Measurements from ENCODE around the gene ROPN1L.

Gene ROPN1L

DNA sequence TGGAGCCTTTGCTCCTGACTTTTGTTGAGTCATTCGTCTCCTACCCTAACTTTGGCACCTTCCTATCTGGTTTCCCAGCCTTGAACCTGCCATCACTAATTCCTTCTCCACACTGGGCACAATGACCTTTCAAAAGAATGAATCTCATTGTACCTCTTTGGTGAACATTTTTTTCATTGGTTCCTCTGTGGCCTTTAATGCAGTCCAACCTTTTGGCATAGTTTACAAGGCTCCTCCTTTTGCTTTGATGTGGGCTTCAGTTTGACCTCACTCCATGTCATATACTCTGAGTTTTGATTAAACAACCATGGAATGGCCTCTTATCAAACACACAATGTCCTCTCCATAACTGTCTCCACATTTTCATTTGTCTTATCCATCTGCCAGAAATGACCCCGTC is 14.5 kb upstream of the ROPN1L start:
- H3K4me1 ChIP-seq (ENCODE audit: control insufficient read depth, insufficient read depth, low read length, poor library complexity, severe bottlenecking) = no peaks in the 10 kb centered on the region
- no peaks in the 10 kb centered on the region for H3K9me3 ChIP-seq (ENCODE audit: control insufficient read depth, low read length)
- H3K27ac ChIP-seq (ENCODE audit: insufficient read depth, low read length, poor library complexity, severe bottlenecking) = no peak overlapping the region
- no peak overlapping the region for H3K4me3 ChIP-seq (ENCODE audit: insufficient read depth, low read depth, low read length, poor library complexity, severe bottlenecking)
- H3K36me3 ChIP-seq (ENCODE audit: control insufficient read depth, insufficient read depth, low read length) = peaks cover 42% of the 10 kb centered on the region
- no peaks in the 10 kb centered on the region for H3K27me3 ChIP-seq (replicated peaks; ENCODE audit: control insufficient read depth, insufficient read depth, low read length, poor library complexity, severe bottlenecking)
- no peak for DNase-seq

DNA sequence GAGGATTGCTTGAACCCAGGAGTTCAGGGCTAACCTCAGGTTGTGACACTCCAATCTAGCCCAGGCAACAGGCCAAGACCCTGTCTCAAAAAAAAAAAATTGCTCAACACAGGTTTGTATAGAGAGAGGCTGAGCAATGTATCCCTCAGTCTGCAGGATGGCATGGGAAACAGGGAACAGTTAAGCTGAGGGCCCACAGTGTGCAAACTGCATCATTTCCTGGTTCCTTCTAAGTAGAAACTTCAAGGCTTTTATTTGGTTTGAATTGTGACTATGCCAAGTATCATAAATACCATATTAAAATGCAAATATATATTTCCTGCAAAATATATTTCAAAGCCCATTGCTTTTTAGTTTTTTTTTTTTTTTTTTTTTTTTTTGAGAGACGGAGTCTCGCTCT is 13.7 kb upstream of the ROPN1L start:
- Histone ChIP-seq H3K4me1 (ENCODE audit: control insufficient read depth, insufficient read depth, low read length, poor library complexity, severe bottlenecking) (no peaks in the 10 kb centered on the region), H3K27ac (ENCODE audit: insufficient read depth, low read length, poor library complexity, severe bottlenecking) (no peak overlapping the region), H3K9me3 (ENCODE audit: control insufficient read depth, low read length) (no peaks in the 10 kb centered on the region), H3K27me3 (replicated peaks; ENCODE audit: control insufficient read depth, insufficient read depth, low read length, poor library complexity, severe bottlenecking) (no peaks in the 10 kb centered on the region), H3K36me3 (ENCODE audit: control insufficient read depth, insufficient read depth, low read length) (peaks cover 42% of the 10 kb centered on the region), H3K4me3 (ENCODE audit: insufficient read depth, low read depth, low read length, poor library complexity, severe bottlenecking) (no peak overlapping the region)
- DNase-seq = no peak

DNA sequence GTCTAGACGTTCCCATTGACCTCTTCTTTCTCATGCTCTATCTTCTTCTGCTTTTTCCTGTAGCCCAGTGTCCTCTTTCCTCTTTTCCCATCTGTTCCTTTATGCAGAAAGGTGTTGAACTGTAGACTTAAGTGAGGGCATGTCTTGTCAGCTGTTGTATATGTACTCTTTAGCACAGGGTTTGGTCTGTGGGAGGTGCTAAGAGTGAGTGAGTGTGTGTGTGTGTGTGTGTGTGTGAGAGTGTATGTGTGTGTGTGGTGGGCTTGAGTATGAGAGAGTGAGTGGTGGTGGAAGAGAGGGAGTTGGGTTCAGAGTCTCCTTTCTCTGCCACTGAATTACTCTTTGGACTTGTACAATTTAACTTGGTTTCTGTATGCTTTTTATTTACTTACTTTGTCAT is 10.3 kb upstream of the ROPN1L start:
- Histone ChIP-seq H3K4me1 (ENCODE audit: control insufficient read depth, insufficient read depth, low read length, poor library complexity, severe bottlenecking) (no peaks in the 10 kb centered on the region), H3K27me3 (replicated peaks; ENCODE audit: control insufficient read depth, insufficient read depth, low read length, poor library complexity, severe bottlenecking) (no peaks in the 10 kb centered on the region), H3K27ac (ENCODE audit: insufficient read depth, low read length, poor library complexity, severe bottlenecking) (no peak overlapping the region), H3K9me3 (ENCODE audit: control insufficient read depth, low read length) (no peaks in the 10 kb centered on the region), H3K36me3 (ENCODE audit: control insufficient read depth, insufficient read depth, low read length) (peaks cover 41% of the 10 kb centered on the region), H3K4me3 (ENCODE audit: insufficient read depth, low read depth, low read length, poor library complexity, severe bottlenecking) (no peak overlapping the region)
- DNase-seq = no peak

DNA sequence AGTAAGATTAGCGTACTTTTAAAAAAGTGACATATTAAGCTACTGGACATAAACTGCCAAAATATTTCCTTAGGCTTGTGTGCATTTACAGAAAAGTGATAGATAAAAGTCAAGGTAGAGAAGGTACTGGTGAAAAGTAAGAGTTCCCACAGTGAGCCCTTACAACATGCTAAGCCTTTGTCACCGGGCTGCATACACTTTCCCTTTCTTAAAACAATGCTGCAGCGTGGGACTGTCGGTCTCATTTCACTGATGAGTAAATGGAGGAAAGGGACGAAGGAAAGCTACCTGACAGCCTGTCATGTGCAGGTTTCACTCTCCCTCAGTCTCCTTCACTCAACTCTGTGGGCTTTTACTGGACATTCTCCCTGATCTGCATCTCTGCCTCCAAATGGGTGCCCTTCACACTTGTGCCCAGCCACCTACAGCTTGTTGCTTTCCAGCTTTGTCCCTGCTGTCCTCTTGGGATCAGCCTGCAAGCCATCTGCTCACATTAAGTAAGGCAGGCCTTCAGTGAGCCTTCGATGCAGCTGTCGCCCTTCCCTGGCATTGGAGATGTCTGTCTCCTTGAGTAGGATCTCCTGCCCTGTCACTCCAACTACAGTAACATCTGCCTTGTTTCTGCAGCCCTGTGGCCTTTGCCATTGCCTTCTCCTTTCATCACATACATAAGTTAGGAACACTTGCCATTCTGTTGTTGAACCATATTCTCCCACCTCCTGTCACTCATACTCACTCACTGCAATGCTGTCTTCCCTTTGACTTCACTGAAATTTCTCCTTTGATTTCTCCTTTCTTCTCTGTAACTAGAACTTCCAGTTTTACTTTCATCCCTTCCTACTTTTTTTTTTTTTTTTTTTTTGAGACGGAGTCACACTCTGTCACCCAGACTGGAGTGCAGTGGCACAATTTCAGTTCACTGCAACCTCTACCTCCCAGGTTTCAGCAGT is 9.3 kb upstream of the ROPN1L start:
- no peaks in the 10 kb centered on the region for H3K4me1 ChIP-seq (ENCODE audit: control insufficient read depth, insufficient read depth, low read length, poor library complexity, severe bottlenecking)
- peaks cover 32% of the 10 kb centered on the region for H3K36me3 ChIP-seq (ENCODE audit: control insufficient read depth, insufficient read depth, low read length)

DNA sequence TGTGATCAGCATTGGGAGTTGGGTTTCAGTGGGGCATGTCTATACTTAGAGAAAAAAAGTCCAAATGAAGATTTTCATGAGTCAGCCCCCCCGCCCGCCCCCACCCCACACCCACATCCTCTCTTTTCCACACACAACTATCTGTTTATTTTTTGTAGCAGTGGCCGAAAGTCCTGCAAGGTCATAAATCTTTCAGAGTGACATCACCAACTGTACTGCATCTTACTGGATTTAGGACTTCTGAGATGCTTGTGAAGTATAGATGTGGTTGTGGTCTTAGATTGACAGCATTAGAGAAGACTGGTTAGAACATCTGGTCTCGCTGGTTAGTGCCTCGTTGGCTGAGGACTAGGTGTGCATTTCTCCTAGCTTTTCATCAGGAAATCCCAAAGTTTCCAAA is 7.3 kb upstream of the ROPN1L start:
- H3K4me1 ChIP-seq (ENCODE audit: control insufficient read depth, insufficient read depth, low read length, poor library complexity, severe bottlenecking) = no peaks in the 10 kb centered on the region
- no peak for DNase-seq
- H3K9me3 ChIP-seq (ENCODE audit: control insufficient read depth, low read length) = no peaks in the 10 kb centered on the region
- H3K27me3 ChIP-seq (replicated peaks; ENCODE audit: control insufficient read depth, insufficient read depth, low read length, poor library complexity, severe bottlenecking) = no peaks in the 10 kb centered on the region
- H3K4me3 ChIP-seq (ENCODE audit: insufficient read depth, low read depth, low read length, poor library complexity, severe bottlenecking) = no peak overlapping the region
- H3K27ac ChIP-seq (ENCODE audit: insufficient read depth, low read length, poor library complexity, severe bottlenecking) = no peak overlapping the region
- peaks cover 25% of the 10 kb centered on the region for H3K36me3 ChIP-seq (ENCODE audit: control insufficient read depth, insufficient read depth, low read length)

More for the DNA sequence above, 9.3 kb upstream of the ROPN1L start:
- Histone ChIP-seq H3K4me3 (ENCODE audit: insufficient read depth, low read depth, low read length, poor library complexity, severe bottlenecking) (no peak overlapping the region), H3K9me3 (ENCODE audit: control insufficient read depth, low read length) (no peaks in the 10 kb centered on the region), H3K27ac (ENCODE audit: insufficient read depth, low read length, poor library complexity, severe bottlenecking) (no peak overlapping the region), H3K27me3 (replicated peaks; ENCODE audit: control insufficient read depth, insufficient read depth, low read length, poor library complexity, severe bottlenecking) (no peaks in the 10 kb centered on the region)
- DNase-seq = no peak

DNA sequence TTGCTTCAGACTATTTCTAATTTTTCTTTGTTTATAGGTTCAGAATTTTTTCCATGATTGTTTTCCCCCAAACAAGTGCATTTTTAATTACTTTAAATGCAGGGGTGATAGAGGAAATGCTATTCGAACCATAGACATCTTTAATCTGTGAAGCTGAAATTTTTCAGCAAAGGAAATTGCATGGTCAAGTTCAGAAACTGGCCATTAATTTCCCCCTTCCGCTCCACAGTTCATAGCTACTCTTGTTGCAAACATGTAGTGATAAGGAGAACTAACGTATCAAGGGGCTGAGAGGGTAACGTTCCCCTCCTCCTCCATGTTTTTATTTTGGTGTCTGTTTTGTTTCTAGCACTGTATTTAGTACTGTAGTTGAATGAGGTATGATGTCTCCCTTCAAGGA is 3.4 kb upstream of the ROPN1L start:
- Histone ChIP-seq H3K27ac (ENCODE audit: insufficient read depth, low read length, poor library complexity, severe bottlenecking) (no peak overlapping the region), H3K36me3 (ENCODE audit: control insufficient read depth, insufficient read depth, low read length) (peaks cover 9% of the 10 kb centered on the region), H3K4me3 (ENCODE audit: insufficient read depth, low read depth, low read length, poor library complexity, severe bottlenecking) (no peak overlapping the region), H3K9me3 (ENCODE audit: control insufficient read depth, low read length) (no peaks in the 10 kb centered on the region), H3K4me1 (ENCODE audit: control insufficient read depth, insufficient read depth, low read length, poor library complexity, severe bottlenecking) (peaks cover 14% of the 10 kb centered on the region), H3K27me3 (replicated peaks; ENCODE audit: control insufficient read depth, insufficient read depth, low read length, poor library complexity, severe bottlenecking) (no peaks in the 10 kb centered on the region)
- DNase-seq = no peak

DNA sequence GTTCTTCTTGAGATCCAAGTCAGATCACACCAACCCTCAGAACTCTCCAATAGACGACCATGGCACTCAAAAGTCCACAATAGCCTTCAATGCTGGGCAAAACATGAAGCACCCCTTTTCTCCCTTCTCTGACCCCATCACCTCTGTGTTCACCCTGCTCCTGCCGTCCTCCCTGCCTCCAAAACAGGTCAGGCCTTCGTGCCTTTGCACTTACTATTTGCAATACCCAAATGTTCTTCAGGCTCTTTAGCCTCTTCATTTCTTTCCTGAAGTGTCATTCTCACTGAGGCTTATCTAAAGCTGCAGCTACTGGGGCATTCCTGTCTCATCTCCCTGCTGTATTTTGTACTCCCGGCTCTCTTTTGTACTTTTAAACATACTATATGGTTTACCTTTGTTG is 2.0 kb upstream of the ROPN1L start:
- H3K27me3 ChIP-seq (replicated peaks; ENCODE audit: control insufficient read depth, insufficient read depth, low read length, poor library complexity, severe bottlenecking) = no peaks in the 10 kb centered on the region

DNA sequence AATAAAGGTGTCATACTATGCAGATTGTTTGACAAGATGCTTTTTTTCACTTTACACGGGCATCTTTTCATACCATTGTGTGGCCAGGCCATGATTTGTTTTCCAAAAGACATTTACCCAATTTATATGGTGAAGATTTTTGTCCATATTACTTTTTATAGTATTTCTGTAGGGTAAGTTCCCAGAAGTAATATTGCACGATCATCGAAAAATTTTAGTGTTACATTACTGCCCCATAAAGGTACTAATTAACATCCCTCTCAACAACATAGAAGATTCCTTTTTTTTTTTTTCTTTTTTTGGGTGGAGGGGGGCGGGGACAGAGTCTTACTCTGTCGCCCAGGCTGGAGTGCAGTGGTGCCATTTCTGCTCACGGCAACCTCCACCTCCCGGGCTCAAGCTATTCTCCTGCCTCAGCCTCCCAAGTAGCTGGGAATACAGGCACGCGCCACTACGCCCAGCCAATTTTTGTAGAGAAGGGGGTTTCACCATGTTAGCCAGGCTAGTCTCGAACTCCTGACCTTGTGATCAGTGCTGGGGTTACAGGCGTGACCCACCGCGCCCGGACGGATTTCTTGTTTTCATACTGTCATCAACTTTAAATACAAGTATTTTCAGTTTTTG is 1.2 kb upstream of the ROPN1L start:
- Histone ChIP-seq H3K36me3 (ENCODE audit: control insufficient read depth, insufficient read depth, low read length) (no peaks in the 10 kb centered on the region), H3K27me3 (replicated peaks; ENCODE audit: control insufficient read depth, insufficient read depth, low read length, poor library complexity, severe bottlenecking) (no peaks in the 10 kb centered on the region), H3K9me3 (ENCODE audit: control insufficient read depth, low read length) (no peaks in the 10 kb centered on the region), H3K27ac (ENCODE audit: insufficient read depth, low read length, poor library complexity, severe bottlenecking) (no peak overlapping the region), H3K4me1 (ENCODE audit: control insufficient read depth, insufficient read depth, low read length, poor library complexity, severe bottlenecking) (peaks cover 29% of the 10 kb centered on the region), H3K4me3 (ENCODE audit: insufficient read depth, low read depth, low read length, poor library complexity, severe bottlenecking) (no peak overlapping the region)
- DNase-seq = no peak

More for the DNA sequence above, 2.0 kb upstream of the ROPN1L start:
- no peak for DNase-seq
- Histone ChIP-seq H3K4me1 (ENCODE audit: control insufficient read depth, insufficient read depth, low read length, poor library complexity, severe bottlenecking) (peaks cover 21% of the 10 kb centered on the region), H3K27ac (ENCODE audit: insufficient read depth, low read length, poor library complexity, severe bottlenecking) (no peak overlapping the region), H3K9me3 (ENCODE audit: control insufficient read depth, low read length) (no peaks in the 10 kb centered on the region), H3K4me3 (ENCODE audit: insufficient read depth, low read depth, low read length, poor library complexity, severe bottlenecking) (no peak overlapping the region), H3K36me3 (ENCODE audit: control insufficient read depth, insufficient read depth, low read length) (no peaks in the 10 kb centered on the region)

DNA sequence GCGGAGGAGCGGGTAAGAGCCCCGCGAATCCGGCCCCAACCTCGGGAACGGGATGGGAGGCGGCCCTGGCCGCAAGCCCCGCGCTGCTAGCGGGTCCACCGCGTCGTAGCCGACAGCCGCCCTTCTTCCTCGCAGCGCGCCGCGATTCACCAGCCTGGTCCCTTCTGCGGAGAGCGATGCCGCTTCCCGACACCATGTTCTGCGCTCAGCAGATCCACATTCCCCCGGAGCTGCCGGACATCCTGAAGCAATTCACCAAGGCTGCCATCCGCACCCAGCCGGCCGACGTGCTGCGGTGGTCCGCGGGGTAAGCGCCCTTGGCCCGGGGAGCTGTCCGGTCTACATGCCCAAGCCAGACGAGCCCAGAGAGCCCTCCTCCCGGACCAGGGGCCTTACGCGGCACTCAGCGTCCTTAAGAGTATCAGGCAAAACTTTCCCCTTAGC is 335 bp downstream of the ROPN1L start:
- Histone ChIP-seq H3K27ac (ENCODE audit: insufficient read depth, low read length, poor library complexity, severe bottlenecking) (peak overlapping the region; percentile 34), H3K36me3 (ENCODE audit: control insufficient read depth, insufficient read depth, low read length) (no peaks in the 10 kb centered on the region), H3K27me3 (replicated peaks; ENCODE audit: control insufficient read depth, insufficient read depth, low read length, poor library complexity, severe bottlenecking) (no peaks in the 10 kb centered on the region), H3K4me1 (ENCODE audit: control insufficient read depth, insufficient read depth, low read length, poor library complexity, severe bottlenecking) (peaks cover 43% of the 10 kb centered on the region), H3K4me3 (ENCODE audit: insufficient read depth, low read depth, low read length, poor library complexity, severe bottlenecking) (peak overlapping the region; percentile 90), H3K9me3 (ENCODE audit: control insufficient read depth, low read length) (no peaks in the 10 kb centered on the region)
- DNase-seq = no peak

DNA sequence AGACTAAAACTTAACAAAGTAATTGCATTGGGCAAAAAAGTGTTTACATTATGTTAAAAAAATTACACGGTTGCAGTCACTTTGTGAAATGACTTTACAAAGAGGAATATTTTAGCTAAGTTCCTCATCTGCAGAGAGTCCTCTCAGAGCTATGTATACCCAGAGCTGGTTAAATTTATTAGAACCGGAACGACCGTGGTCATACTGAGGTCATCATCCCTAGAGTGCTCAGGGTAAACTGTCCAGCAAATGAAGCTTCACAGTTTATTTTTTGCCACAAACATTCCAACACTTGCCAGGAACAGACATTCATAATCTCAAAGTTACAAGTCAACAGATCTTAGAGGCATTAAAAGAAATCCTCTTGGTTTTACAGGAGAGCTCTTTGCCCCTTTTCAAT is 897 bp downstream of the ROPN1L start:
- Histone ChIP-seq H3K36me3 (ENCODE audit: control insufficient read depth, insufficient read depth, low read length) (no peaks in the 10 kb centered on the region), H3K4me3 (ENCODE audit: insufficient read depth, low read depth, low read length, poor library complexity, severe bottlenecking) (peak overlapping the region; percentile 90), H3K27ac (ENCODE audit: insufficient read depth, low read length, poor library complexity, severe bottlenecking) (no peak overlapping the region), H3K27me3 (replicated peaks; ENCODE audit: control insufficient read depth, insufficient read depth, low read length, poor library complexity, severe bottlenecking) (no peaks in the 10 kb centered on the region), H3K4me1 (ENCODE audit: control insufficient read depth, insufficient read depth, low read length, poor library complexity, severe bottlenecking) (peaks cover 46% of the 10 kb centered on the region), H3K9me3 (ENCODE audit: control insufficient read depth, low read length) (no peaks in the 10 kb centered on the region)
- no peak for DNase-seq
